ENCODE data around the gene RBM33. TPM values are rescaled to one million over a fixed set of nuclear protein-coding genes. Genes with fewer than 3 reads are reported as not detected.

Gene RBM33
- total and polyA plus RNA-seq, 10 of the 15 experiments (the other 5 are each of a cell fraction or from before 2014, with no cell fraction given) = 4.7 to 67.2 (median 24.3) TPM

GRCh38 chr7:155652156-155653114 is 8.0 kb downstream of the RBM33 start:
- no peak for FAIRE-seq
- no TSS peak for BruUV-seq (replicated peaks)
- no peak overlapping the region for H3K27ac ChIP-seq (ENCODE audit: control insufficient read depth, insufficient read depth)
- no peak for ATAC-seq
- intact Hi-C loops (cut with micrococcal nuclease; ENCODE audit: unreplicated experiment) = no loop called here
- H3K4me3 ChIP-seq = no peak overlapping the region
- peaks cover 0 to 3% of the 10 kb centered on the region in 2 experiments; a peak in 3 of 4 replicates for H3K36me3 ChIP-seq (ENCODE audit: control insufficient read depth in 2 of 2, insufficient read depth in 2 of 2, low read length in 1 of 2)
- in situ Hi-C loops (cut with MboI) = no loop called here
- 0 out of 2 replicates have a peak, but pooled peaks cover 3% of the 10 kb centered on the region for H3K4me1 ChIP-seq (ENCODE audit: control insufficient read depth, insufficient read depth, low read length)
- CTCF ChIA-PET = interaction anchor here (1.0 to 1.4 kb wide), 2 partner anchors 54 kb away, joined by 3 to 5 read pairs; no protein-coding TSS in a partner anchor
- H3K27me3 ChIP-seq (replicated peaks in 1 of 2; ENCODE audit: control insufficient read depth in 2 of 2, insufficient read depth in 2 of 2, low read length in 1 of 2) = no peaks in the 10 kb centered on the region
- H3K9me3 ChIP-seq (replicated peaks; ENCODE audit: control insufficient read depth, insufficient read depth, low read length) = peaks cover 31% of the 10 kb centered on the region
- SMC1A ChIA-PET (ENCODE audit: uncharacterized antibody, unreplicated experiment) = no interaction called here
- H3K9ac ChIP-seq (ENCODE audit: control insufficient read depth, insufficient read depth, low read length) = no peak overlapping the region
- POLR2A ChIA-PET = interaction anchor here (0.6 kb wide), 2 partner anchors 40 to 1495 kb away, joined by 5 to 6 read pairs; no protein-coding TSS in a partner anchor
- H3K79me2 ChIP-seq (ENCODE audit: control insufficient read depth, insufficient read depth, low read length) = peaks cover 98% of the 10 kb centered on the region
- no peak overlapping the region for H2AFZ ChIP-seq (ENCODE audit: control insufficient read depth, low read depth, low read length)
- no peaks in the 10 kb centered on the region for H4K20me1 ChIP-seq (ENCODE audit: control insufficient read depth, insufficient read depth)
- H3K4me2 ChIP-seq (ENCODE audit: control insufficient read depth, insufficient read depth) = no peak overlapping the region
- DNase-seq (ENCODE audit: low read depth, low spot score) = no peak
- 73% methylated on average over 6 of the region's 6 CpGs for WGBS (ENCODE audit: insufficient coverage, insufficient replicate concordance, low lambda C conversion rate, missing lambda C conversion rate)
- TF ChIP-seq ZNF24 (IDR thresholded peaks at IDR 0.05) = no peak
- TF ChIP-seq SMAD5 (IDR thresholded peaks at IDR 0.05; ENCODE audit: low read depth) = no peak
- no peak for TF ChIP-seq TCF3 (IDR thresholded peaks at IDR 0.05; ENCODE audit: borderline replicate concordance, insufficient read depth, low read depth, low read length)
- TF ChIP-seq ZNF384 (IDR thresholded peaks at IDR 0.05; ENCODE audit: borderline replicate concordance, low read depth, low read length) = no peak
- RAD21 ChIA-PET (ENCODE audit: unreplicated experiment) = interaction anchor here (0.6 kb wide), 1 partner anchor 93 kb away, joined by 3 read pairs; no protein-coding TSS in a partner anchor

GRCh38 chr7:155653803-155654202 is 9.3 kb downstream of the RBM33 start:
- H3K27me3 ChIP-seq (replicated peaks in 1 of 2; ENCODE audit: control insufficient read depth in 2 of 2, insufficient read depth in 2 of 2, low read length in 1 of 2) = no peaks in the 10 kb centered on the region
- CTCF ChIA-PET = no interaction called here
- TF ChIP-seq MEF2B (IDR thresholded peaks at IDR 0.05; ENCODE audit: partially characterized antibody, poor library complexity, severe bottlenecking) (no peak), RBBP5 (conservative IDR thresholded peaks at IDR 0.05) (no peak), ZNF622 (IDR thresholded peaks at IDR 0.05) (no peak), MLLT1 (IDR thresholded peaks at IDR 0.05) (no peak), PAX8 (IDR thresholded peaks at IDR 0.05) (no peak), ZNF207 (IDR thresholded peaks at IDR 0.05; ENCODE audit: borderline replicate concordance) (no peak), WRNIP1 (IDR thresholded peaks at IDR 0.05; ENCODE audit: borderline replicate concordance, low read depth, low read length) (no peak)

More at GRCh38 chr7:155653803-155654202, 9.3 kb downstream of the RBM33 start:
- no peak overlapping the region for H2AFZ ChIP-seq (ENCODE audit: control insufficient read depth, low read depth, low read length)
- ChIA-PET POLR2A (no interaction called here), SMC1A (ENCODE audit: uncharacterized antibody, unreplicated experiment) (no interaction called here), RAD21 (ENCODE audit: unreplicated experiment) (no interaction called here)
- 100% methylated on average over 2 of the region's 2 CpGs for WGBS (ENCODE audit: insufficient coverage, insufficient replicate concordance, low lambda C conversion rate, missing lambda C conversion rate)
- peaks cover 19% of the 10 kb centered on the region for H3K9me3 ChIP-seq (replicated peaks; ENCODE audit: control insufficient read depth, insufficient read depth, low read length)
- ATAC-seq (peak; percentile 13; the same call in 2 of the 3 replicates), FAIRE-seq (no peak), DNase-seq (ENCODE audit: low read depth, low spot score) (no peak)
- H3K27ac ChIP-seq (ENCODE audit: control insufficient read depth, insufficient read depth) = no peak overlapping the region
- intact Hi-C loops (cut with micrococcal nuclease; ENCODE audit: unreplicated experiment) = no loop called here
- in situ Hi-C loops (cut with MboI) = no loop called here
- 0 out of 2 replicates have a peak, but pooled peaks cover 3% of the 10 kb centered on the region for H3K4me1 ChIP-seq (ENCODE audit: control insufficient read depth, insufficient read depth, low read length)
- H3K9ac ChIP-seq (ENCODE audit: control insufficient read depth, insufficient read depth, low read length) = no peak overlapping the region
- no peaks in the 10 kb centered on the region for H4K20me1 ChIP-seq (ENCODE audit: control insufficient read depth, insufficient read depth)
- H3K4me3 ChIP-seq = no peak overlapping the region
- H3K79me2 ChIP-seq (ENCODE audit: control insufficient read depth, insufficient read depth, low read length) = peaks cover 98% of the 10 kb centered on the region
- peak overlapping the region; percentile 38; the same call in 1 of the 2 replicates for H3K4me2 ChIP-seq (ENCODE audit: control insufficient read depth, insufficient read depth)
- peaks cover 0 to 3% of the 10 kb centered on the region in 2 experiments; a peak in 3 of 4 replicates for H3K36me3 ChIP-seq (ENCODE audit: control insufficient read depth in 2 of 2, insufficient read depth in 2 of 2, low read length in 1 of 2)
- no TSS peak for BruUV-seq (replicated peaks)
